ENCODE results near the gene SMARCA4. TPM values are rescaled to one million over a fixed set of nuclear protein-coding genes. Genes with fewer than 3 reads are reported as not detected.

Gene SMARCA4
- total and polyA plus RNA-seq, 2 experiments from 2014 or later, result 80.7 to 93.4 TPM

DNA sequence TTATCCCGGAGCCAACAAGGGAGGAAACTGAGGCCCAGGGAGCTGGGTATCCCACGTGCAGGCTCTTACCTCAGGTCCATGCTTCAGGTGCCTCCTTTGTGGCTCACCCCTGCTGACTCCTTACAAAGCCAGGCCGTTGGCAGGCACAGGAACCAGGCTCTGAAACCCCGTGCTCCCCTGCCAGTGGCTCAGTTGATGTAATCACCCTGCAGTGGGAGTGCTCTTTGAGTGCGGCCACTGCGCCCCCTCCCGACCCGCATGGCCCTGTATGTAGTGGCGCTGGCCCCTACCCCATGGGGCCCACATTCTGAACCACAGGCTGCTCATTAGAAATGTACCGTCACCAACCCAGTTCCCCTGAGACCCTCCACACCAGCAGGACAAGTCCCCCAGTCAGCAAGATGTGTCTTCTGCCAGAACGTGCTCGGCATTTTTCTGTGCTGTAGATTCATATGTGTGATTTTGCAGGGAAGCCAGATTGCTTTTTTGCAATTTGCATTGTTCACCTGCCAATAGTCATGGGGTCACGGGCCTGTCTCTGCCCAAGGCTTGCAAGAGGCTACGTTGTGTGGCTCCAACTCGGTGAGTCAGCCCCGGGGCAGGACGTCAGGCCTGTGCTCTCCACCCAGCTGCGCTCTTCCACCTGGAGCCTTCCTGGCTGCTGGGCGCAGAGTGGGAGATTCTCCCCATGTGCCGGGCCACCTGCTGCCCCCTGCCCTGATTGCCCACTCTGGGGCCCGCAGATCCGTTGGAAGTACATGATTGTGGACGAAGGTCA lies 60.3 kb downstream of the SMARCA4 start:
- no peaks in the 10 kb centered on the region for H3K79me2 ChIP-seq
- no peaks in the 10 kb centered on the region for H3K9me3 ChIP-seq (ENCODE audit: low read depth)
- TF ChIP-seq EZH2phosphoT487 (IDR thresholded peaks at IDR 0.05; ENCODE audit: low read depth, severe bottlenecking, unreplicated experiment), result no peak
- no peak for TF ChIP-seq EZH2 (IDR thresholded peaks at IDR 0.05; ENCODE audit: borderline replicate concordance)
- TF ChIP-seq, protein P1, sequence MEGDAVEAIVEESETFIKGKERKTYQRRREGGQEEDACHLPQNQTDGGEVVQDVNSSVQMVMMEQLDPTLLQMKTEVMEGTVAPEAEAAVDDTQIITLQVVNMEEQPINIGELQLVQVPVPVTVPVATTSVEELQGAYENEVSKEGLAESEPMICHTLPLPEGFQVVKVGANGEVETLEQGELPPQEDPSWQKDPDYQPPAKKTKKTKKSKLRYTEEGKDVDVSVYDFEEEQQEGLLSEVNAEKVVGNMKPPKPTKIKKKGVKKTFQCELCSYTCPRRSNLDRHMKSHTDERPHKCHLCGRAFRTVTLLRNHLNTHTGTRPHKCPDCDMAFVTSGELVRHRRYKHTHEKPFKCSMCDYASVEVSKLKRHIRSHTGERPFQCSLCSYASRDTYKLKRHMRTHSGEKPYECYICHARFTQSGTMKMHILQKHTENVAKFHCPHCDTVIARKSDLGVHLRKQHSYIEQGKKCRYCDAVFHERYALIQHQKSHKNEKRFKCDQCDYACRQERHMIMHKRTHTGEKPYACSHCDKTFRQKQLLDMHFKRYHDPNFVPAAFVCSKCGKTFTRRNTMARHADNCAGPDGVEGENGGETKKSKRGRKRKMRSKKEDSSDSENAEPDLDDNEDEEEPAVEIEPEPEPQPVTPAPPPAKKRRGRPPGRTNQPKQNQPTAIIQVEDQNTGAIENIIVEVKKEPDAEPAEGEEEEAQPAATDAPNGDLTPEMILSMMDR (IDR thresholded peaks at IDR 0.05; ENCODE audit: poor library complexity), result no peak
- no peak overlapping the region for H3K4me2 ChIP-seq
- WGBS (ENCODE audit: low lambda C conversion rate, missing lambda C conversion rate), result 96% methylated on average over 23 of the region's 23 CpGs
- no peaks in the 10 kb centered on the region for H3K9me2 ChIP-seq (replicated peaks; ENCODE audit: insufficient read depth)
- H3K36me3 ChIP-seq (replicated peaks; ENCODE audit: insufficient read depth, low read depth), result no peaks in the 10 kb centered on the region
- no peaks in the 10 kb centered on the region for H4K20me1 ChIP-seq (ENCODE audit: insufficient read depth, poor library complexity, severe bottlenecking)
- DNase-seq (ENCODE audit: low spot score), result no peak
- no peak overlapping the region for H2AFZ ChIP-seq
- H3K27ac ChIP-seq, result no peak overlapping the region
- peaks cover 12% of the 10 kb centered on the region for H3K4me1 ChIP-seq (ENCODE audit: insufficient read depth)
- no peaks in the 10 kb centered on the region for H3K27me3 ChIP-seq
- H3K4me3 ChIP-seq, result no peak overlapping the region

DNA sequence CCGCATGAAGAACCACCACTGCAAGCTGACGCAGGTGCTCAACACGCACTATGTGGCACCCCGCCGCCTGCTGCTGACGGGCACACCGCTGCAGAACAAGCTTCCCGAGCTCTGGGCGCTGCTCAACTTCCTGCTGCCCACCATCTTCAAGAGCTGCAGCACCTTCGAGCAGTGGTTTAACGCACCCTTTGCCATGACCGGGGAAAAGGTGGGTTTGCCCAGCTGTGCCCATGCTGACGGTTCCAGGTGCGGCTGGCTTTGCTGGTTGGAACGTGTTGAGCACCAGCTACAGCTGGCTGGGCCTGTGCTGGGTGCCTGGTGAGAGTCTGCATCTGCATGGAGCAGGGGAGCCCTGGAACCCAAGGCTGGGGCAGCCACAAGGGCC lies 60.9 kb downstream of the SMARCA4 start:
- no peak for DNase-seq (ENCODE audit: low spot score)
- TF ChIP-seq EZH2phosphoT487 (IDR thresholded peaks at IDR 0.05; ENCODE audit: low read depth, severe bottlenecking, unreplicated experiment) (no peak), EZH2 (IDR thresholded peaks at IDR 0.05; ENCODE audit: borderline replicate concordance) (no peak)
- TF ChIP-seq, protein P1 (IDR thresholded peaks at IDR 0.05; ENCODE audit: poor library complexity), result no peak
- no peaks in the 10 kb centered on the region for H4K20me1 ChIP-seq (ENCODE audit: insufficient read depth, poor library complexity, severe bottlenecking)
- 93% methylated on average over 15 of the region's 15 CpGs for WGBS (ENCODE audit: low lambda C conversion rate, missing lambda C conversion rate)
- no peaks in the 10 kb centered on the region for H3K9me2 ChIP-seq (replicated peaks; ENCODE audit: insufficient read depth)
- H3K4me3 ChIP-seq, result no peak overlapping the region
- H3K27me3 ChIP-seq, result no peaks in the 10 kb centered on the region
- H3K4me1 ChIP-seq (ENCODE audit: insufficient read depth), result peaks cover 12% of the 10 kb centered on the region
- H2AFZ ChIP-seq, result no peak overlapping the region
- no peak overlapping the region for H3K27ac ChIP-seq
- no peaks in the 10 kb centered on the region for H3K9me3 ChIP-seq (ENCODE audit: low read depth)
- no peak overlapping the region for H3K4me2 ChIP-seq
- no peaks in the 10 kb centered on the region for H3K79me2 ChIP-seq
- no peaks in the 10 kb centered on the region for H3K36me3 ChIP-seq (replicated peaks; ENCODE audit: insufficient read depth, low read depth)

DNA sequence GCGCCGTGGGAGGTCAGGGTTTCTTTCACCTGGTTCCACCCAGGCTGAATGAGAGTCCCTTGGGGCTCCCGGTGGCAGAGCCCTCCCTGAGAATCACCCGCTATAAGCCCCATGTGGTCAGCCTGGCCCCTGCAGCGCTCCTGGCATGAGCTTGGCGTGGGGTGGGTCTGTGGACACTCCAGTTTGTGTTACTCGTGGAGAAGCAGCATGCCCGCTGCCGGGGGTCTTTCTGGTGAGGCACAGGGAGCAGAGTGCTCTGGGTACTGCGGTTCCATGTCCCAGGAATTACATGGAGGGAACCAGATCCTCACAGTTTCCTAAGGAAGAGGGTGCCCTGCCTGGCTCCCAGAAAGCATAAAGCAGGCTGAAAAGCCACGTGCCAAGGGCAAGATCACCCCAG lies 62.2 kb downstream of the SMARCA4 start:
- no peak overlapping the region for H3K4me3 ChIP-seq
- 95% methylated on average over 11 of the region's 11 CpGs for WGBS (ENCODE audit: low lambda C conversion rate, missing lambda C conversion rate)
- no peaks in the 10 kb centered on the region for H3K27me3 ChIP-seq
- H3K36me3 ChIP-seq (replicated peaks; ENCODE audit: insufficient read depth, low read depth), result no peaks in the 10 kb centered on the region
- no peaks in the 10 kb centered on the region for H3K79me2 ChIP-seq
- H2AFZ ChIP-seq, result no peak overlapping the region
- no peaks in the 10 kb centered on the region for H4K20me1 ChIP-seq (ENCODE audit: insufficient read depth, poor library complexity, severe bottlenecking)
- no peak for DNase-seq (ENCODE audit: low spot score)
- H3K9me2 ChIP-seq (replicated peaks; ENCODE audit: insufficient read depth), result no peaks in the 10 kb centered on the region
- H3K4me1 ChIP-seq (ENCODE audit: insufficient read depth), result peaks cover 6% of the 10 kb centered on the region
- H3K9me3 ChIP-seq (ENCODE audit: low read depth), result no peaks in the 10 kb centered on the region
- no peak overlapping the region for H3K27ac ChIP-seq
- no peak overlapping the region for H3K4me2 ChIP-seq
- TF ChIP-seq EZH2 (IDR thresholded peaks at IDR 0.05; ENCODE audit: borderline replicate concordance) (no peak), EZH2phosphoT487 (IDR thresholded peaks at IDR 0.05; ENCODE audit: low read depth, severe bottlenecking, unreplicated experiment) (no peak)
- TF ChIP-seq, protein P1 (IDR thresholded peaks at IDR 0.05; ENCODE audit: poor library complexity), result no peak

All from hepatocyte (in vitro differentiated cells).